Adrenal gland (tissue), 5 donors: ENCODE measurements around the gene DEFB128.

ENCODE experiments used
- CTCF ChIP-seq, 6 experiments: fragments of 450-650 bp in 4 of 6; fragments of 200-600 bp in 2 of 6; sonication (generic) in 1 of 6; IDR thresholded peaks; 1 replicate in 5 of 6; 2 replicates in 1 of 6; pipeline versions ENCODE4 v1.5.1 to v1.8.0; 2016 to 2021; ENCODE audit warnings: antibody characterized with exemption in 6 of 6, mild to moderate bottlenecking in 2 of 6, moderate library complexity in 1 of 6
- POLR2A ChIP-seq, 2 donors: fragments of 450-650 bp; IDR thresholded peaks; one replicate each; pipeline ENCODE4 v1.6.1; 2017; ENCODE audit warnings: antibody characterized with exemption in 2 of 2, mild to moderate bottlenecking in 2 of 2, moderate library complexity in 1 of 2
- donor health status: DM: no; HTN: no; CAD: no.

DNA sequence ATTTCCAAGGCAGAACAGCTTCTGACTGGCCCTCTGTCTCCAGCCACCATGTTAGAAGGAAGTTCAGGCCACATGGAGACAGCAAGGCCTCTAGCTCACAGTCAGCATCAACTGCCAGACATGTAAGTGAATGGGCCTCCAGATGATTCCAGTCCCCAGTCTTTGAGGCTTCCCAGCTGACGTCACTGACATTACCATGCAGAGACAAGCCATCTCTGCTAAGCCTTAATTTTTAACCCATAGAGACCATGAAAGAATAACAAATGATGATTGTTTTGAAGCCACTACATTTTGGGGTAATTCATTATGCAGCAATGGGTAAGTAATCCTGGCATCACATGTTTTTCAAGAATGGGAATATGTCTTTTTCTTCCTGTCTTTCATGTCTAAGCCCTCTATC is 26.3 kb upstream of the DEFB128 start:
- no peak for TF ChIP-seq CTCF (IDR thresholded peaks at IDR 0.05)
- TF ChIP-seq POLR2A (IDR thresholded peaks at IDR 0.05): no peak
